ENCODE data around the gene TMEM184B.

Gene TMEM184B

DNA sequence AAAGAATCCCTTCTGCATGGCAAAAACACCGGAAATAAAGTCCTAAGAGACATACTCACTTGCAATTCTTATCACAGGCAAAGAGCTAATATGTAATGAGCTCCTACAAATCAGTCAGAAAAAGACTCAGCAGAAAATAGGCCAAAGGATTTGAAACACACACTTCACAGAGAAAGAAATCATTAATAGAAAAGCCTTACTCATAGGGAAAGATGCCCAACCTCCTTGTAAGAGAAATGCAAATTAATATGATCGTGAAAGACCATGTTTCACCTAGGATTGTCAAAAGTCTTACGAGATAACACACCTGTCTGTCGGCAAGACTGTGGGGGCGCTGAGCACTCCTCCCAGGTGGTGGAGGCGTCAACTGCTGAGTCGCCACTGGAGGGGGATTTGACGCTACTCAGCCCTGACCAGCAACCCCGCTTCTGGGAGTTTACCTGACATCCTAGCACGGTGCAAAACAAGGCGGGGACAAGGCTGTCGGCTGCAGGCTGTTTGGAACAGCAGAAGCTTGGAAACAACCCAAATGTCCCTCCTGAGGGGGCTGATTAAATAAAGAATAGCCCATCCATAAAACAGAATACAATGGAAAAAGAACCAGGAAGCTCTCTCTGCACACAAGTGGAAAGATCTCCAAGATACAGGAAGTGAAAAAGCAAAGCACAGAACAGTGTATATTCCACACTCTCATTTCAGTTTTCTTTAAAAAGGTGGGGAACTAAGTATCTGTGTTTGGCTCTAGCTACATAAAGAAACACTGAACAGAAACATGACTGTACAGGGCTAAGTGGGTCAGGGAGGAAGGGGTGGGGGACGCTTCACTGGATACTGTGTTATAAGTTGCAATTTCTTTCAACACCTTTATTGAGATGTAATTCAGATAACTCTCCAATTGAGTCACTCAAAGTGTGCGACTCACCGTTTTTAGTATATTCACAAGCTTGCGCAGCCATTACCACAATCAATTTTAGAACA lies 33.0 kb upstream of the TMEM184B start:
- DNase-seq: no peak

DNA sequence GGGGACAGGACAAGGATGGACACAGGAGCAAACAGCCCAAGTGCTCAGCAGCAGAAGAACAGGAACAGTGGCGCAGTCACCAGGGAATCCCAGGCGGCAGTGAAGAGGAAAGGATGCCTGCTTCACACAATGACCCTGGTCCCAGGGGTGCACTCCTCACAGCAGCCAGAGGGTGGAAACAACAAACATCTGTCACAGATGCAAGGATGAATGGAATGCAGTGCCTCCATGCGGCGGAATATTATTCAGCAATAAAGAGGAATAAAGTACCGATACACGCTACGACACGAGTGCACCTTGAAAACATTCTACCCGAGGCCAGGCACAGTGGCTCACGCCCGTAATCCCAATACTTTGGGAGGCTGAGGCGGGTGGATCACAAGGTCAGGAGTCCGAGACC lies 31.7 kb upstream of the TMEM184B start:
- DNase-seq: no peak

DNA sequence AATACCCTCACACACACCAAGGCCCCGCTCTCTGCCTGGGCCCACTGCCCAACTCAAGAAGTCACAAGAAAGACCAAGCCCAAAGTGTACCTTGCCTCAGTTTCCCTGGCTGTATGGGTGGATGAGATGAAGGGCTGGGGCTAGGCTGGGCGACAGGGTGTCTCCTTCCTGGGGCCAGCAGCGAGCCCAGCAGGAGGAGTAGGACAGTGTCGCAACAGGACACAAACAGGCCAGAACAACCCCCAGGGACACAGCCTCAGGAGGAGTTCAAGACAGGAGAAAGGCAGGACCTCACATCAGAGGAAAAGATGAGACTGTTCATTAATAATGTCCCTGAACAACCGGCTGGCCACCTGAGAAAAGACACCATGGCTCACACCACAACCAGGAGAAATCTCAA lies 31.2 kb upstream of the TMEM184B start:
- no peak for DNase-seq

DNA sequence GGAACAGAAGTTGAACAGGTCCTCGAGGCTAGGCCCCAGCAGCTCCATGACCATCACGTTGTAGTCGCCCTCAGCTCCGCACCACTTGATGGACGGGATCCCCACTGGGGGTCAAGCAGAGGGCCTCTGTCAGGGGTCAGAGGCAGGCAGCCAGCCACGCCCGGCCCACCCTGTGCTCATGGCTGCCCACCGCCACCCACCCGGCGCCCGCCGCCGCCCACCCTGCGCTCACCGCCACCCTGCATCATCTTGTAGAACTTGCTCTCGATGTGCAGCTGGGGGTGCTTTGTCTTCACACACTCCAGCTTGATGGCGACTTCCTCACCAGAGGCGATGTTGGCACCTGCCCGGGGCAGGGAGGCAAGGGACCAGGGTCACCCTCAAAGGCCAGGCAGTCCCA lies 30.1 kb upstream of the TMEM184B start:
- DNase-seq: no peak

DNA sequence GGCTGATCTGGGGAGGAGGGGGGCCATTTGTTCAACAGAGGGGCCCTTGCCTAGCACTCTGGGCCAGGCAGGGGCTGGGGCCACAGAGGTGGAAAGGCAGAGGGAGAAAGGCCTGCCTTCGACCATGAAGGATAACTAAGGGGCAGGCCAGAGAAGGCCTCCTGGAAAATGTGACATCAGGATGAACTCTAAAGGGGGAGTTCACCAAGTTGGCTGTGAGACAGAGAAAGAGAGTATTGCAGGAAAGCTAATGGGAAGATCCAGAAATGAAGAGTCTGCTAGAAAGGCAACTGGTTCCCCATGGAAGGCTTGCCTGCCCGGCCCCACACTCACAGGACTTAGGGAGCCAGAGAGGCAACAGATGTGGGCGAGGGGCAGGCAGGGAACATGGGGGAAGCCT lies 28.1 kb upstream of the TMEM184B start:
- DNase-seq: no peak

DNA sequence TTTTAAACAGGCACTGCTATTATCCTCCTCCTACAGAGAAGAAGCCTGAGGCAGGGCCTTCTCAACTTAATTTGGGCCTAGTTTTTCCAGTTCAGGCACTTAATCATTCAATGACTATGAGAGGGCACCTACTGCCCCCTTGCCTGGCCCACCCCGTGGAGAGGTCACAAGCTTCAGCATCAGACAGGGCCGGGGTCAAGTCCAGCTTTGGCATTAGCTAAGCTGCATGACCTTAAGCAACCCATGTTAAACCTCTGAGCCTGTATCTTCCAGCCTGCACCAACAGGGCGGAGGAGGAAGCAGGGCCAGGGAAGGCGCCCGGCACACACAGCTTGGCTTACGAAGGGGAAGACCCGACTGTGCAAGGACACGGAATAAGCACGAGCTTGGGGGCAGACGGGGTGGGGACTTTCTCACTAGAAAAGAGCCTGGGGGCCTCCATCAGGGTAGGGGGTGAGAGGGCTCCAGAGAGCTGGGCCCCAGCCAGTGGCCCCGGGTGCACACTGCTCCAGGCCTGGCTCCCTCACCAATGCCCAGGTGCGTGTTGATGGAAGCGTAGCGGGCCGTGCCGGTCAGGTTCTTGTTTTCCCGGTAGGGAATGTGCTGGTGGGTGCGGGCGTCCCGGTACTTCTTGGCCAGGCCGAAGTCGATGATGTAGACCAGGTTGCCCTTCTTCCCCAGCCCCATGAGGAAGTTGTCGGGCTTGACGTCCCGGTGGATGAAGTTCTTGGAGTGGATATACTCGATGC lies 27.6 kb upstream of the TMEM184B start:
- no peak for DNase-seq

DNA sequence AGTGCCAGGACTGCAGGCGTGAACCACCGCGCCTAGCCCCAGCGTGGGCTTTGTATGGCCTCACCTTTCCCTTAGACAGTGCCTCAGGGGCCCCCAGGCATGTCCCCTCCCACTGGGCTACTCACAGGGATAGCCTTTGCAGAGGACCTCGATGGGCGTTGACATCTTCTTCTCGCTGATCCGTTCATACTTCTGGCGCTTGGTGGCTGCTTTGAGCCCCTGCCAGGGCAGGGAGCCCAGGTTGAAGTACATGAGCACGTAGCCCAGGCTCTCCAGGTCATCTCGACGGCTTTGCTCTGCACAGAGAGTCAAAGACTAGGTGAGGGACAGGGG lies 26.9 kb upstream of the TMEM184B start:
- no peak for DNase-seq

DNA sequence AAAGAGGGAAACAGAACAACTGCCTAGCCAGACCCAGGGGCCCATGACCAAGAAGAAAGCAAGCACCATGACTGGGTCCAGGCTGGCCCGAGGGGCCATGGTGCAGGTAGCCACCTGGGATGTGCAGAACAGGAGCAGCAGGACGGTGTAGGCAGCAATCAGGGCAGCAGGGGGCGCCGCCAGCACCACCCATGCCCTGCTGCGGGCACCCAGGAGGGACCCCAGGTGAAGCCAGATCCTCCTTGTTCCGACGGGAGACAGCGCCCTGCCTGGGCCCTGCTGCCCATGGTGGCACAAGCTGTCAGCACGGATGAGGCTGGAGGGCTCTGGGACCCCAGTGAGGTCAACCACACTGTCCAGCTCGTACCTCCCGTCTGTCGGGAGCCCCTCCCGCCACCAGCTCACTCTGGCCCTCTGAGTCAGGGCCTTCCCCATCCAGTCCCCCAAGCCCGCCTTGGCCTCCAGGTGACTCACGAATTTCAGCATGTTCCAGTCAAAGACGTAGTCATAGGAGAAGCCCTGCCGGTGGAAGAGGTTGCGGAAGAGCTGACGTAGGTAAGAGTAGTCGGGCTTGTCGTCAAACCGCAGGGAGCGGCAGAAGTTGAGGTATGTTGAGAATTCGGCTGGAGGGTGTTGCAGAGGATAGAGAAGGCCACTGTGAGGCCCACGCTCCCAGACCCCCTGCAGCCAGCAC lies 25.6 kb upstream of the TMEM184B start:
- no peak for DNase-seq

DNA sequence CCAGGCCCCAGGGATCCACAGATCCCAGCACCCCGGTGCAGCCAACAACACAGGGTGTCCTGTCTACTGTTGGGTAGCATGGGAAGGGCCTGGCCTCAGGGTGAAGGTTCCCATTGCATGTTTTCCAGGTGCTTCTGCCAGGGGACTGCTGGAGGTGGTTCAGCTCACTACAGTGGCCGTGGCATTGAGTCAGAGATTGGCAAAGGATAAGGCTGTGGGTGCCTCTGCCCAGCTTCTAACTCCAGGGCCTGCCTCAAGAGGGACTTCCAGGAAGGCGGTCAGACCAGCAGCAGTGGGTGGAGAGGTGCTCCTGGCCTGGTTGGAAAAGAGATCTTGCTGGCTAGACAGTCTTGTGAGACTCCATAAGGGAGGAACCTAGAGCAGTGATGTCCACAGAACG lies 23.6 kb upstream of the TMEM184B start:
- DNase-seq: no peak

DNA sequence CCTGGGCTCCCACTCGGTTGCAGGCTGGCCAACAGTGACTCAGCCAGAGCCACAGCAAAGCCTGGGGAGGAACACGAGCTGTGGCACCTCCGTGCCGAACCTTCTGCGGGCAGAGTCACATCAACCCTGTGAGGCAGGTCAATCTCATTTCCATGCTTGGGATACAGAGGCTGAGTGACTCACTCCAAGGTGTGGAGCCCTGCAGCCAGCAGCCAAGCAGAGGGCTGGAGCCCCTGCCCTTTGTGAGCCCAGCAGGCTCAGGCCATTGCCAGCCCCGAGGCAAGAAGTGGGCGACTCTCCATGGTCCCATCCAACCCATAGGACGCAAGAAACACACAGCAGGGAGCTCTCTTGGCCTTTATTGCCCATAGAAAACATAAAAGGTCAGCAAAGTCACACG lies 23.1 kb upstream of the TMEM184B start:
- no peak for DNase-seq

DNA sequence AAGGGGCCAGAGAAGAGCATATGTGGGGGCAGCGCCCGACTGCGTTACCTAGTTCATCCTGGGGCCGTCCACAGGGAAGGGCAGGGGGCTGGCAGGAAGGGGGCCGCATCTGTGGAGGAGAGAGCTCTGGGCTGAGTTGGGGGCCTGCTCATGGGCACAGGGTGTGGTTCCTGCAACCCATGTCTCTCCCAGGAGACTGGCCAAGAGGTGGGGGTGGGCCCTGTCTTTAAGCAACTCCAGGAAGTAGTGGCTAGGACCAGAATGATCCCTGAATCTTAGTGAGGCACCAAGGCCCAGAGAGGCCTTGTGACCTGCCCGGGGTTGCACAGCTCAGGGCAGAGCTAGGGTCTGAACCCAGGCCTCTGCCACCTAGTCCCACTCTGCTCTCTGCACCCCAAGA lies 22.5 kb upstream of the TMEM184B start:
- DNase-seq: no peak

DNA sequence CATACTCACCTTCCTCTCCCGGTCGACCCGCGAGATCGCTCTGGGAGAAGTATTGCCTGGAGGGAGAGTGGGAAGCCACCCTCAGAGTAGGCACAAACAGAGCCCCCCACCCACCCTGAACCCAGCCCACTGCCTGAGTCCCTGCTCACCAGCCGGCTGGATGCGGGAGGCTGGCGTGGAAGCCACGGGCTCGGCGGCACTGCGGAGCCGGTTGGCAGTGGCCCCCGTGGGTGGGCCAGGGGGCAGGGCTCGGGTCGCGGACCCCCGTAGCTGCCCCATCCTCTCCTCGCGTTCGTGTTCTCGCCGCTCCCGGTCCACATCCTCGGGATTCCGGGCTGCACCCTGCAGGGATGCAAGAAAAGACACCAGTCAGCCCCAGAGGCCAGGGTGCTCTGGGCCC lies 21.4 kb upstream of the TMEM184B start:
- no peak for DNase-seq

DNA sequence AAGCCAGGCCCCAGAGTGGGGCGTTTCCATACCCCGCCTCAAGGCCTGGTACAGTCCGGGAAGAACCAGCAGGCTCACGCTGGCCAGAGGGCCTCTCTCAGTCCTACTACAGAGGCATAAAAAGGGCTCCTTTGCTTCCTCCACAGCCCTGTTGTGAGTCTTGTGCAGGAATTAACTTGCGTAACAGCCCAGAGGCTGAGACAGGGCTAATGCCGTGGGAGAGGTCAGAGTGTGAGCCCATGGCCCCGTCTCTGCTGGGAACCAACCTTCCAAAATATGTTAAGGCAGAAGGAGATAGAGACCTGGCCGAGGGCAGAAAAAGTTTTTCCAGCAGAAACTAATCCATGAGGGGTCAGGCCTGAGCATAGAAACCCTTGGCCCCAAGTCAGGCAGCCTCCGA lies 19.9 kb upstream of the TMEM184B start:
- DNase-seq: no peak

DNA sequence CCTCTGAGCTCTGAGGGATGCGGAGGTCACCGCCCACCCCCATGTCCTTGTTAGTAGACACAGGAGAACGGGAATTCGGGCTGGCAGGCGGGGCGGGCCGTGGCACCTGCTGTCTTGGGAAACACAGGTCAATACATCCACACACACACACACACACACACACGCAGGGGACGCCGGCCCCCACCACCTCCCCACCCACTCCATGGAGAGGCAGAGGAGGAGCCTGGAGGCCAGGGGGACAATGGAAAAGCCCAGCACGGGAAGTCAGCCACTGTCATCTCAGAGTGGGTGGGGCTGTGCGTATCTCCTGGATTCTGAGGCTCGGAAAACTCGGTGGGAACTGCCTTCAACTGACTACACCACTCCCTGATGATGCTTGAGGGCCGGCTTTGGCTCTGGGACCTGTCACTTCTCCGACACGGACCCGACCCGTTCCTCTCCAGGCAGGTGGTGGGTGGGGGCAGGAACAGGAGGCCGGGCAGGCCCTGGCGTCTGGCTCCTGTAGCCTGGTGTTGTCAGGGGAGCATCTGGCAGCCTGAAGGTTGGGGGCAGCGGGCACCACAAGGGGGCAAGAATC lies 18.5 kb upstream of the TMEM184B start:
- no peak for DNase-seq

DNA sequence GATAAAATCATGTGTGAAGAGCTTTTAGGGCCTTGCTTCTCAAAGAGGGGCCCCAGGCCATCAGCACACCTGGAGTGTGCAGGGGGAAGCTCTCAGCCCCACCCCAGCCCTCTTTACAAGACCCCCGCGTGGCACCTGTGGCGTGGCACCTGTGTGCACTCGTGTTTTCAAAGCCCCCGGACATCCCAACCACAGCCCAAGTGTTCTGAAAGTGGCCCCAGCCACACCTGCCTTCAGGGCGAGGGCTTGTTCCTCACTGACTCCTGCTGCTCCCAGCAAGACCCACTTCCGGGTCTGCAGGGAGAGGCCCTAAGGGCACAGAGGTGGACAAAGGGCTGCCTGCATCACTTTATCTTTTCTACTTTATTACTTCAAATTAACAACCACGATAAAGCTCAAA lies 17.5 kb upstream of the TMEM184B start:
- DNase-seq: no peak

DNA sequence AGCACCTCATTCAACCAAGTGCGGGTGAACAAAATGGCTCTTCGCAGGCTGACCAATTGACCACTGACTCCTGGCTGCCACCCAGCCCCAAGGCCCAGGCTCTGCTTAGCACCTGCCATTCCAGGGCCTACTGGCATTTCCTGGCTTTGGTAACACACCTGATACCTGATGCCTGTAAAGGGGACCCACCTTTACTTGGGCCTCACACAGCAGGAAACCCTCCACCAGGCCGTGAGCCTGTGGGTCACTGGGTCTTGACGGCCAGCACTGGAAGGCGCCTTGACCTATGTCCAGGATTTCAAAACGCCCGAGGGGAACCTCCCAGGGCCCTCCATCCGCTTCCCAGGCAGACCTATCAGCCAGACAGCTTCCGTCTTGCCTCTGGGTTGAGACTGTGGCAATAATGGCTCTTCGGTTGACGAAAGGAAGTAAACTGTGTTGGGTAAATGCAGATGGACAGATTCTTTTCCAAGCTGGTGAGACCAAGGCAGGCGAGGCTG lies 16.8 kb upstream of the TMEM184B start:
- no peak for DNase-seq

DNA sequence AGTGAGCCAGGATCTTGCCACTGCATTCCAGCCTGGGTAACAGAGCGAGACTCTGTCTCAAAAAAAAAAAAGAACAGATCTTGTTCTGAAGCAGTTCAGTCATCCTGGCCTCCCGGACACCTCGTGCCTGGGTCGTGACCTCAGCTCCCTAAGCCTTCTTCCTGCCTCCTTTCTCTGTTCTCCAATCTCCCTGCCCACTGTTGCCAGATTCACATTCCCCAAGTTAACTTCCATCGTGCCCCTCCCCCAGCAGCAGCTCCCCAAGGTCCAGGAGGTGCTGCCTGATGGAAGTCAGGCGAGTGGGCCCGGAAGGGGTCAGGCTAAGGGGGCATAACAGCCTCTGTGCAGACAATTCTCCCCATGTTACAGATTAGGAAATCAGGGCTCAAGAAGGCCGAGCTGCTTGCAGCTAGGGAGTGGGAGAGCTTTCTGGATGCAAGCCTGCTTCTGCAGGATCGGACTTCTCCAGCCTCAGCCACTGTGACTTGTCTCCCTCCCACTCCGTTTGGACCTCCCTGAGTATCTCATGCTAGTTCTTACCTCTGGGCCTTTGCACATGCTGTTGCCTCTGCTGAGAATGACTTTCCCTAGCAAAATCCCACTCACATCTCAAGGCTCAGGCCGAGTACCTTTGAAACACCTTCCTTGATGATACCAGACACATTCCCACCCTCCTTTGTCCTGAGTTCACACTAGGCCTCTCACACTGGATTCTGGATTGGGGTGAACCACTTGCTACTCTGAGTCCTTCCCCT lies 14.3 kb upstream of the TMEM184B start:
- no peak for DNase-seq

DNA sequence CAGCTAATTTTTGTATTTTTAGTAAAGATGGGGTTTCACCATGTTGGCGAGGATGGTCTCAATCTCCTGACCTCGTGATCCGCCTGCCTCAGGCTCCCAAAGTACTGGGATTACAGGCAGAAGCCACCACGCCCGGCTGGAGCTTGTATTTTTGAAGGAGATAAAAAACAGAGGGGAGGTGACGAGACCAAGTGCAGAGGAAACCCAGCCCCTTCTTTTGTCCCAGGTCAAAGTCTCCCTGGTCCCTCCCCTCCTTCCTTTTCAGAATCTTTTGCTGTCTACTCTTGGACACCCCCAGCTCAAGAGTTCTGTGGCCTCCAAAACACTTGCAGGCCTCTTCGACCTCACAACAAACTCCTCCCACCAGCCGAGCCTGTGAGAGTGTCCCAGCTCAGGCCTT lies 12.2 kb upstream of the TMEM184B start:
- DNase-seq: no peak

DNA sequence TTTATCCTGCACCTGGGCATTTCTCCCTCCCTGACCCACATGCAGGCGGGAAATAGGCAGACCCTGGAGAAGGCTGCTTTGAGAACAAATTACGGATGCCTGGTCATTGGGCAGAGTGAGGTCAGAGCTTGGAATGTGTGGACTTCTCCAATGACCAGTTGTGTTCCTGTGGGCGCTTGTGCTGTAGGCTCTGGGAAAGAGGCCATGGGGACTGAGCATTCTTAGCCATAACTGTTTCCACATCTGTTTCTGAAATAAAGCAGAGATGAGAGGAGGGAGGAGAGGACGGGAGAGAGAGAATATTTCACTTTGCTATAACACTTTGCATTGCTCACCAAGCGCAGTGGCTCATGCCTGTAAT lies 11.2 kb upstream of the TMEM184B start:
- no peak for DNase-seq

DNA sequence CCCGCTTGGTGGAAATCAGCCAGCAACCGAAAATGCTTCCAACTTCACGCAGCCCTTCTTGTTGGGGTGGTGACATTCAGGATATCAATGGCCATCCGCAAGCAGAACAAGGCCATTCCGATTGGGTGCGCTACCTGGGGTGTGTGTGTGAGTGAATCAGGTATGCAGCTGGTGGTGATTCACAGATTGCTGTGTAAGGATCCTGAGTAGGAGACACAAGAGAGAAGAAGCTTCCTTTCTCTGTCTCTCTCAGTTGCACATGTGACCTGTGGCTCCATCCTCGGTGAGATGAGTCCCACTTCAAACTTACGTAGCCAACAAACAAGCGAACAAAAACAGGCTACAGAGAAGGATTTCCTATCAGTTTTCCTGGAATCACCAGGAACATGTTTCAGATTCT lies 9.6 kb upstream of the TMEM184B start:
- DNase-seq: no peak

DNA sequence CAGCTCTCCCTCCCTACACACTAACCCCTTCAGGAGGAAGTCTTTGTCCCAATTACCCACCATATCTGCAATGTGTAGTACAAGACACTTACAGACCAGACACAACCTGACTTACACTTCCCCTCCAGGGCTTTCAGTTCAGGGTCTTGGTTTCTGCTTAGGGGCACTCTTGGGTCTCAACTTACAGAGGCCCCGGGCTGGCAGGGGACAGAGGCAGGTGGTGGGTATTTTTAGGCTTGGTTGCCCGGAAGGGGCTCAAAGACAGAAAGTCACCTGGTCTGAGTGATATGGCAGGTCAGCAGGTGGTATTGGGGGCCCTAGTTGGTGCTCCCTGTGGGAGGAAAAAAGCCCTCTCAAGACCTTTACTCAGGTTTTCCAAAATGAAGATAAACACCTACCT lies 3.4 kb upstream of the TMEM184B start:
- no peak for DNase-seq

DNA sequence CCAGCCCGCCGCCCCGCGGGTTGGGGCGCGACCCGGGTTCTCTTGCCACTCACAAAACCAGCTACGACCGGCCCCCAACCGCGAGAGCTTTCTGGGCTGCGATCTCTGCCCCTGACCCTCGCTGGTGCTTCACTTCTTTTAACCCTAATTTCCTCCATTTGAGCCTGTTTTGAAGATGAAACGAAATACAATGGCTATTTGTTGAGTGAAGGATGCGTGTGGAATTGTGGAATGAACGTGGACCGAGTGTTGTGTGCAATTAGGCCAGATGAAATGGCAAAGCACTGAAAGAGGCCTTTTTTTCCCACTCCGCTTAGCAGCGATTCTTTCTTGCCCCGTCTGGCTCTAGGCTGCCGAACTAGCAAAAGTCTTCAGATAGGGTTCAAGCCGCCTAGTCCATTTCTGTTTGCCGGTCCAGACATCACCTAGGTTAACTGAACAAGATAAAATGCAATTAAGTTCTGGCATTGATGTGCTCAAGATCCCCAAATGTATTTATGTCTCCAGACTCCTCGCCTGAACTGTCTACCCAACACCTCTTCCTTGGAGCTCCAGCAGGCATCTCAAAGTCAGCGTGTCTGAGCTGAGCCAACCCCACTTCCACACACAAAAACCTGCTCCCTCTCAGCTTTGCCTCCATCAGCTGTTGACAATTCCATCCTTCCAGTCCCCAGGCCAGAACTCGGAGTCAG lies 471 bp upstream of the TMEM184B start:
- DNase-seq: no peak

Measured in NCI-H774 (cell line).